SJCRH30 (cell line): ENCODE measurements around the gene CAVIN3. TPM values are rescaled to one million over a fixed set of nuclear protein-coding genes. Genes with fewer than 3 reads are reported as not detected.

Experiments
- total RNA-seq: library from RNA; depleted of rRNA; stranded (reverse); fragments of >200 nt; shearing (Covaris generic); gene quantifications from 2 replicates; pipeline ENCODE4 v1.2.3, GENCODE V29; 2014; rRNA removed

The CAVIN3 gene
- total RNA-seq, 1 experiment from 2014 or later = not detected

Other genes starting within 250 kb of the CAVIN3 start
- not detected in 2 replicates for gene OR56B4, start 212.8 kb downstream of the CAVIN3 start, total RNA-seq
- gene OR52B2, start 150.2 kb downstream of the CAVIN3 start, total RNA-seq = not detected in 2 replicates
- not detected in 2 replicates for gene OR52W1, start 121.3 kb downstream of the CAVIN3 start, total RNA-seq
- gene C11orf42, start 114.9 kb downstream of the CAVIN3 start, total RNA-seq = not detected in 2 replicates
- gene FHIP1B, start 85.9 kb downstream of the CAVIN3 start, total RNA-seq = 16.2 and 17.2 TPM in 2 replicates
- gene CNGA4, start 81.4 kb downstream of the CAVIN3 start, total RNA-seq = not detected in 2 replicates
- 0.24 TPM in 1 of 2 replicates, not detected in the other for gene CCKBR, start 60.7 kb downstream of the CAVIN3 start, total RNA-seq
- gene SMPD1, start 70.0 kb upstream of the CAVIN3 start, total RNA-seq = 12.0 and 13.0 TPM in 2 replicates
- 19.6 and 20.2 TPM in 2 replicates for gene APBB1, start 98.6 kb upstream of the CAVIN3 start, total RNA-seq
- not detected in 2 replicates for gene HPX, start 120.5 kb upstream of the CAVIN3 start, total RNA-seq
- gene TRIM3, start 153.4 kb upstream of the CAVIN3 start, total RNA-seq = 10.0 and 15.6 TPM in 2 replicates
- gene ARFIP2, start 160.8 kb upstream of the CAVIN3 start, total RNA-seq = 39.5 and 40.1 TPM in 2 replicates
- 40.9 and 41.1 TPM in 2 replicates for gene TIMM10B, start 161.0 kb upstream of the CAVIN3 start, total RNA-seq
- 3.5 and 4.7 TPM in 2 replicates for gene DNHD1, start 176.8 kb upstream of the CAVIN3 start, total RNA-seq